IgD-negative memory B cell (primary cell): ENCODE results near the gene CDH8. TPM values are rescaled to one million over a fixed set of nuclear protein-coding genes. Genes with fewer than 3 reads are reported as not detected.

Experiments
- H3K27ac Mint-ChIP-seq, 3 donors: one replicate each; pipeline ENCODE4 v1.8.0; 2020 to 2022; ENCODE audit warnings: mild to moderate bottlenecking in 3 of 3, mixed read lengths in 3 of 3, moderate library complexity in 1 of 3
- H3K27me3 Mint-ChIP-seq: one replicate; pipeline ENCODE4 v1.8.0; 2021; ENCODE audit warnings: mixed read lengths
- H3K36me3 Mint-ChIP-seq: one replicate; pipeline ENCODE4 v1.8.0; 2020; ENCODE audit warnings: mild to moderate bottlenecking, mixed read lengths
- H3K4me1 Mint-ChIP-seq, 3 donors: one replicate each; pipeline ENCODE4 v1.8.0; 2020 to 2022; ENCODE audit warnings: mixed read lengths in 3 of 3, mild to moderate bottlenecking in 1 of 3
- H3K4me3 Mint-ChIP-seq, 4 donors: one replicate each; pipeline ENCODE4 v1.8.0; 2020 to 2022; ENCODE audit warnings: mild to moderate bottlenecking in 4 of 4, mixed read lengths in 4 of 4, moderate library complexity in 3 of 4
- H3K9me3 Mint-ChIP-seq, 3 donors: one replicate each; pipeline ENCODE4 v1.8.0; 2020 to 2021; ENCODE audit warnings: mixed read lengths in 3 of 3, mild to moderate bottlenecking in 1 of 3
- polyA plus RNA-seq: library from polyadenylated mRNA; unstranded; fragments of 300-500 nt; fragmentation: Illumina TruSeq; gene quantifications from one replicate; pipeline ENCODE4 v1.2.3, GENCODE V29; 2021

The CDH8 gene
- polyA plus RNA-seq, 1 donor from 2014 or later: not detected

- peaks cover under 1 to 5% (median 3%) of the 10 kb centered on the region in 3 donors for H3K9me3 Mint-ChIP-seq
- H3K27ac Mint-ChIP-seq: no peak overlapping the region
- H3K4me1 Mint-ChIP-seq: no peaks in the 10 kb centered on the region
- no peaks in the 10 kb centered on the region for H3K27me3 Mint-ChIP-seq
- H3K36me3 Mint-ChIP-seq: no peaks in the 10 kb centered on the region
- H3K4me3 Mint-ChIP-seq: no peak overlapping the region
These were observed 37.8 kb downstream of the CDH8 start for GRCh38 chr16:61998460-61998859.

- H3K27me3 Mint-ChIP-seq: no peaks in the 10 kb centered on the region
- no peak overlapping the region for H3K27ac Mint-ChIP-seq
- no peaks in the 10 kb centered on the region for H3K36me3 Mint-ChIP-seq
- H3K4me3 Mint-ChIP-seq: no peak overlapping the region
- H3K9me3 Mint-ChIP-seq: peaks cover 0 to 6% (median 2%) of the 10 kb centered on the region in 3 donors
- H3K4me1 Mint-ChIP-seq: peaks cover 0 to 2% (median 0%) of the 10 kb centered on the region in 3 donors
These were observed 43.1 kb downstream of the CDH8 start for GRCh38 chr16:61993108-61993507.

DNA sequence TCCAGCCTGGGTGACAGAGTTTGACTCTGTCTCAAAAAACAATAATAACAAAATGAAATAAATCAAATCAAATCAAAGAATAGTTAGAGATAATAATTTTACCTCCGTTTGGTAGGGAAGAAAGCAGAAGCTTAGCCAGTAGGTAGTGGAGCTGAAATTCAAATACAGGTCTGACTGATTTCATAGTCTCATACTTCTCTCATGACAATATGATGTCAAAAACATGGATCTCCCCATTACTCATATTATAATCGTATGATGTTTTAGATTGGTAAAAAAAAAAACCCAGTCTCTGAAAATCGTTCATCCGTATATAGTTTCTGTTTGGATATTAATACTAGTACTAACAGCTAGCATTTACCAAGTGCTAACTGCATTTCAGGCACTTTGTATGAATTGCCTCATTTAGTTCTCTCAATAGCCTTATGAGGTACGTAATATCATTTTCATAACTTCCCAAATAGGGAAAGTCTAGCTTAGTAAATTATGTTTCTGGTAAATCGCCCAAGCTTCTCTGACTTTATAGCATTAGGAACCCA, 48.7 kb downstream of the CDH8 start:
- no peaks in the 10 kb centered on the region for H3K27me3 Mint-ChIP-seq
- H3K4me1 Mint-ChIP-seq: peaks cover 0 to 4% (median 0%) of the 10 kb centered on the region in 3 donors
- H3K4me3 Mint-ChIP-seq: no peak overlapping the region
- no peak overlapping the region for H3K27ac Mint-ChIP-seq
- peaks cover 0 to 5% (median 4%) of the 10 kb centered on the region in 3 donors for H3K9me3 Mint-ChIP-seq
- peaks cover 4% of the 10 kb centered on the region for H3K36me3 Mint-ChIP-seq

DNA sequence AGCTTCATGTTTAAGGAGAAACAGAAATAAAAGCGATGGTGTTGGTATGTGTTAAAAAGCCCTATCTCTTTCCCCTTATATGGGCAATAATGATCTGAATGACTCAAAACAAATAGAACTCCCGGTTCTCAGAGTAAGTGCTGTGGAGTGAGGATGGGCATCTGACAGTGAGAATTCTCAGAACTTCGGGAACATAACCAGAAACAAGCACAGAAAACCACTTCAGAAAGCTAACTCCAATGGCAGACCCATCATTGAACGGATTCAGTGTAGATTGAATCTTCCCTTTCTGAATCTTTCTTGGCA, 67.2 kb downstream of the CDH8 start:
- Mint-ChIP-seq H3K4me1 (no peaks in the 10 kb centered on the region), H3K36me3 (no peaks in the 10 kb centered on the region), H3K27ac (no peak overlapping the region), H3K4me3 (no peak overlapping the region), H3K9me3 (peaks cover 2 to 8% (median 7%) of the 10 kb centered on the region in 3 donors), H3K27me3 (no peaks in the 10 kb centered on the region)

DNA sequence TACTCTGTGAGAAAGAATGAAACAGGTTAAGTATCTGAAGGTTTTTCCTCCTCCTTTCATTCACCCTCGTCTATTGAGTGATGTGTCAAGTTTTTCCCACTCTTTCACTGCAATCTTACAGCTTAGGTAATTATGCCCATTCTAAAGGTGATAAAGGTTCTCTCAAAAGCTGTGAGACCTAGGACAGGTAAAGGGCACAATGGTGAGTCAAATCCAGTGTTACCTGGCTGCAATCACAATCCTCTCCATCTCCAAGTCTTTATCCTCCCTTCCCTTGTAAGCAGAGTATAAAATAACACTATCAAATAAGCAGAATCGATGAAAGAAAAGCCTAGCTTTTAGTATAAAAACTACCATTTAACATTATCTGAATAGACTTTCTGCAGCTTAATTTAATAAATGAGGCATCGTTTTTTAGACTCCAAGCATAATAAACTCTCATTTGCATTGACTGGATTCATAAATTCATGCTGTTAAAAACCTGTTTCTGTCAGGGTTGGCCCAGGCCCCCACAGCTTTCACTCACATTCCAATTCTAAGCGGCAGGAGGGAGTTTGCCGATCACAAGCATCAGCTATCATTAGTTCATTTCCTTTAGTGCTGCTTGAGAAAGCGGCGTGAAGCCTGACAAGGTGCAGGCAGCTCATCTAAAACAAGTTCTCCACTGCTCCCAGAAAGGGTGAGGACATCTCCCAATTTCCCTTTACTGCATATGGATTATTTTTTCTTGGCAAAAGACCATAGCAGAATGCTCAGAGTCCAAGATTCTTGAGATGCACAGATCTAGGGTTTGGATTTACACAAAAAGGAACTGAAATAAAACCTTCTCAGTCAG, 67.8 kb downstream of the CDH8 start:
- no peak overlapping the region for H3K4me3 Mint-ChIP-seq
- no peaks in the 10 kb centered on the region for H3K27me3 Mint-ChIP-seq
- H3K36me3 Mint-ChIP-seq: no peaks in the 10 kb centered on the region
- peaks cover 2 to 8% (median 7%) of the 10 kb centered on the region in 3 donors for H3K9me3 Mint-ChIP-seq
- H3K4me1 Mint-ChIP-seq: no peaks in the 10 kb centered on the region
- H3K27ac Mint-ChIP-seq: no peak overlapping the region

DNA sequence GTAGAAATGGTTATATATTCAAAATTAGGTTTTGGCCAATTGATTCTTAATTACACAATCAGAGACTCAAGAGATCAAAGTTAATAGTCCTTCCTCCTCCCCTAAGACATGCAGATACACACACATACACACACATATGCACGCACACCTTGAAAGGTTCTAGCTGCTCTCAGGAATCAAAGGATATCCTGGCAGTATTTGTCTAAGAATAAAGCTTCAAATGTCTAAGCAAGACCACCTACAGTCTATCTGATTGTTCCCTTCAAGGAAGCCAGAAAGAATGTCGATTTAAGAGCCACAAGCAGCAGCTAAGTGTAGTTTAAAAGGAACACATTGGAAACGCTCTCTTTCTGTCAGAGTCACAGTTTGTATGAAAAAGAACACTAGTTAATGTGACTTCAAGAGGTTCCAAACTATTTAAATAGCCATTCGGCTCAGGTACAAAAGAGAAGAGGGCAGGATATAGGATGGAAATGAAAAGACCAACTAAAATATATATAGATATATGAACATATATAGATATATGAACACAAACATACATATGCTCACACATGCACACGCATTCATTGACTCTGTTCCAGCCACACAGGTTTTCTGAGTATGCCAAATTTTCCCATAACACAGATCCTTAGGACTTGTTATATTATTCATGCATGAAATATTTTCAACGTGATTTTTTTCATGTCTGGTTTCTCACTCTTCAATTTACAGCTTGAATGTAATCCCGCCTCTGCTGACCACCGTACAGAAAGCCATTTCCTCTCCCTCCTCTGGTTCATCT, 79.0 kb downstream of the CDH8 start:
- H3K4me1 Mint-ChIP-seq: no peaks in the 10 kb centered on the region
- no peaks in the 10 kb centered on the region for H3K27me3 Mint-ChIP-seq
- H3K27ac Mint-ChIP-seq: no peak overlapping the region
- no peak overlapping the region for H3K4me3 Mint-ChIP-seq
- H3K36me3 Mint-ChIP-seq: no peaks in the 10 kb centered on the region
- H3K9me3 Mint-ChIP-seq: peaks cover 0 to 14% (median 4%) of the 10 kb centered on the region in 3 donors

DNA sequence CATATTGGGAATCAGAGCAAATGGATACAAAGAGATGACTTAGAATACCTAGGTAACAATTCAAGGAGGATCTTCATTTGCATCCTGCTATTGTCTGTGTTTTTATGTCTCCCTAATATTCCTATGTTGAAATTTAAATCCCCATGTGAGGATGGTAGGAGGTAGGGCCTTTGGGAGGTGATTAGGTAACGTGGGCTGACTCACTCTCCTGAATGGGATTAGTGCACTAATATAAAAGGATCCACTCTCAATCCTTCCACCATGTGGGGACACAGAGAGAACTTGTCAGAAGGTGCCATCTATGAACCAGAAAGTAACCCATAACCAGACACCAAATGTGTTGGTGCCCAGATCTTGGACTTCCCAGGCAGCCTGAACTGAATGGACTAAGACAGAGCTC, 83.4 kb downstream of the CDH8 start:
- H3K27me3 Mint-ChIP-seq: no peaks in the 10 kb centered on the region
- no peak overlapping the region for H3K27ac Mint-ChIP-seq
- no peaks in the 10 kb centered on the region for H3K4me1 Mint-ChIP-seq
- H3K36me3 Mint-ChIP-seq: no peaks in the 10 kb centered on the region
- peaks cover 1 to 10% (median 5%) of the 10 kb centered on the region in 3 donors for H3K9me3 Mint-ChIP-seq
- no peak overlapping the region for H3K4me3 Mint-ChIP-seq

GRCh38 chr16:61948414-61948813, 87.8 kb downstream of the CDH8 start:
- no peaks in the 10 kb centered on the region for H3K36me3 Mint-ChIP-seq
- peaks cover 2 to 6% (median 3%) of the 10 kb centered on the region in 3 donors for H3K9me3 Mint-ChIP-seq
- H3K4me3 Mint-ChIP-seq: no peak overlapping the region
- no peak overlapping the region for H3K27ac Mint-ChIP-seq
- H3K27me3 Mint-ChIP-seq: no peaks in the 10 kb centered on the region
- H3K4me1 Mint-ChIP-seq: no peaks in the 10 kb centered on the region

- Mint-ChIP-seq H3K36me3 (peaks cover 2% of the 10 kb centered on the region), H3K27me3 (no peaks in the 10 kb centered on the region), H3K27ac (no peak overlapping the region), H3K4me1 (no peaks in the 10 kb centered on the region), H3K4me3 (no peak overlapping the region), H3K9me3 (peaks cover 2 to 7% (median 4%) of the 10 kb centered on the region in 3 donors)
These were observed 90.2 kb downstream of the CDH8 start for GRCh38 chr16:61946019-61946418.

DNA sequence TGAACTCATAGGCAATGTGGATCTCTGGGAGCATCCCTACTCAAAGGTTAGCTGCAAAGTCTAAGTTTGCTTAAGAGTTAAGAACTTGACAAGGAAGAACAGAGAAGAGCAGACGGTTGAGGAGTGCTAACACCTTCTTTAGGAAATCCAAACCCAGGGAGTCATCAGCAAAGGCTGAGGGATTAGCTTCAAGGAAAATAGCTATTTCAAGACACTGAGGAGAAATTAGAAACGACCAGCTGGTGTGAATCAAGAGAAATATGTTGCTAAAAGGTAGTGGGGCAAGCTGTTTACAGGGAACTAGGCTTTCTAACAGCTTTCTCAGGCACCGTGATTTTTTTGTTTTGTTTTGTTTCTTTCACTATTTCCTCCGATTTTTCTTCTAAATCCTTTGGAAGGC, 90.7 kb downstream of the CDH8 start:
- Mint-ChIP-seq H3K27ac (no peak overlapping the region), H3K4me1 (no peaks in the 10 kb centered on the region), H3K36me3 (peaks cover 2% of the 10 kb centered on the region), H3K4me3 (no peak overlapping the region), H3K9me3 (peaks cover 2 to 7% (median 4%) of the 10 kb centered on the region in 3 donors), H3K27me3 (no peaks in the 10 kb centered on the region)

GRCh38 chr16:61944004-61944403, 92.2 kb downstream of the CDH8 start:
- Mint-ChIP-seq H3K4me3 (no peak overlapping the region), H3K27ac (no peak overlapping the region), H3K4me1 (no peaks in the 10 kb centered on the region), H3K27me3 (no peaks in the 10 kb centered on the region), H3K36me3 (peaks cover 2% of the 10 kb centered on the region), H3K9me3 (peaks cover 2 to 7% (median 4%) of the 10 kb centered on the region in 3 donors)

GRCh38 chr16:61940611-61941010, 95.6 kb downstream of the CDH8 start:
- H3K4me3 Mint-ChIP-seq: no peak overlapping the region
- peaks cover 2% of the 10 kb centered on the region for H3K36me3 Mint-ChIP-seq
- peaks cover 0 to 4% (median 3%) of the 10 kb centered on the region in 3 donors for H3K9me3 Mint-ChIP-seq
- H3K4me1 Mint-ChIP-seq: no peaks in the 10 kb centered on the region
- no peak overlapping the region for H3K27ac Mint-ChIP-seq
- no peaks in the 10 kb centered on the region for H3K27me3 Mint-ChIP-seq

GRCh38 chr16:61937646-61938045, 98.6 kb downstream of the CDH8 start:
- Mint-ChIP-seq H3K4me1 (no peaks in the 10 kb centered on the region), H3K27ac (no peak overlapping the region), H3K36me3 (peaks cover 2% of the 10 kb centered on the region), H3K27me3 (no peaks in the 10 kb centered on the region), H3K9me3 (peaks cover 0 to 2% (median 0%) of the 10 kb centered on the region in 3 donors), H3K4me3 (no peak overlapping the region)

DNA sequence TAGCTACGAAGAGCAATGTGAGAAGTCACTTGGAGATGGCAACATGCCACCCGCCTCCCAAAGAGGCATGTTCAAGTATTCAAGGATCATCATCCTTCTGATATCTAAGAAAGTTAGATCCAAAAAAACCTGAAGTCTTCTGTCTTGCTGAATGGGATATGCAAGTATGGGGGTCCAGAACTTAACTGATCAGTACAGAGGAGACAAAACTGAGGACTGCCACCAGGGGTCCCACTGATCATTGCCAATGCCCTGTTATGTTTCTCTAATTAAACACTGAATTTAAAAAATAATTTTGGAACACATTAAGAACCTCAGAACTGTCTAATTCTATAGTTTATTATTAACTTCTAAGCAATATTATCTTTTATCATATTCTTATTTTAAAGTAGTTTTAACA, 99.7 kb downstream of the CDH8 start:
- Mint-ChIP-seq H3K27ac (no peak overlapping the region), H3K27me3 (no peaks in the 10 kb centered on the region), H3K4me1 (peaks cover 0 to 2% (median 0%) of the 10 kb centered on the region in 3 donors), H3K4me3 (no peak overlapping the region), H3K36me3 (no peaks in the 10 kb centered on the region), H3K9me3 (no peaks in the 10 kb centered on the region)

GRCh38 chr16:61934601-61935000, 101.6 kb downstream of the CDH8 start:
- Mint-ChIP-seq H3K27ac (no peak overlapping the region), H3K27me3 (no peaks in the 10 kb centered on the region), H3K9me3 (peaks cover 0 to 2% (median 2%) of the 10 kb centered on the region in 3 donors), H3K4me3 (no peak overlapping the region), H3K36me3 (no peaks in the 10 kb centered on the region), H3K4me1 (peaks cover 0 to 2% (median 0%) of the 10 kb centered on the region in 3 donors)
